ENCODE results near the gene SUPT3H. TPM values are rescaled to one million over a fixed set of nuclear protein-coding genes. Genes with fewer than 3 reads are reported as not detected.
A peak's percentile ranks its signal among the peaks of the same experiment; 100 is the strongest.

The SUPT3H gene
- total and polyA plus RNA-seq, 2 of the 13 experiments (the other 11 are each of a cell fraction or from before 2014, with no cell fraction given) = 11.9 to 36.1 TPM

GRCh38 chr6:44920952-44921491 is 456.7 kb downstream of the SUPT3H start (continued):
- TF ChIP-seq HOMEZ (CRISPR knock-in tag; IDR thresholded peaks at IDR 0.05; ENCODE audit: low read depth) (peak; percentile 89; the same call in 1 of the 2 replicates), ZNF776 (CRISPR knock-in tag; IDR thresholded peaks at IDR 0.05) (no peak), HHEX (CRISPR knock-in tag; IDR thresholded peaks at IDR 0.05) (no peak), ZHX2 (IDR thresholded peaks at IDR 0.05; ENCODE audit: low read depth) (no peak), ZHX2 (CRISPR knock-in tag; IDR thresholded peaks at IDR 0.05; ENCODE audit: borderline replicate concordance) (no peak), TCF7 (IDR thresholded peaks at IDR 0.05; ENCODE audit: low read depth) (no peak), PCBP2 (optimal IDR thresholded peaks at IDR 0.05; ENCODE audit: low read depth, low read length, poor library complexity, severe bottlenecking) (no peak), ZNF605 (CRISPR knock-in tag; IDR thresholded peaks at IDR 0.05) (no peak), NCOR1 (IDR thresholded peaks at IDR 0.05; ENCODE audit: borderline replicate concordance, low read length) (peak; percentile 71; the same call in 1 of the 2 replicates), BCL3 (CRISPR knock-in tag; IDR thresholded peaks at IDR 0.05) (peak; percentile 88), RNF219 (CRISPR knock-in tag; IDR thresholded peaks at IDR 0.05) (0 out of 2 replicates have a peak, but pooled peaks have one; percentile 42), GATAD2A (CRISPR knock-in tag; IDR thresholded peaks at IDR 0.05) (no peak; the same call in none of the 2 replicates), HNRNPUL1 (IDR thresholded peaks at IDR 0.05; ENCODE audit: low read depth, low read length) (no peak), GMEB2 (CRISPR knock-in tag; IDR thresholded peaks at IDR 0.05; ENCODE audit: low read depth) (no peak), HOXA9 (CRISPR knock-in tag; IDR thresholded peaks at IDR 0.05; ENCODE audit: borderline replicate concordance) (no peak), CBX2 (IDR thresholded peaks at IDR 0.05; ENCODE audit: low read depth, low read length) (no peak), CBX2 (CRISPR knock-in tag; IDR thresholded peaks at IDR 0.05; ENCODE audit: low read depth) (no peak), PITX1 (CRISPR knock-in tag; IDR thresholded peaks at IDR 0.05) (peak; percentile 30; the same call in 1 of the 2 replicates)

All from HepG2 (cell line).